GM12875 (cell line): ENCODE measurements around the gene EDARADD.

Experiments
- H3K4me3 ChIP-seq: one replicate; pipeline ENCODE4 v1.5.1; 2011; ENCODE audit warnings: low read depth, low read length, control low read depth
- CTCF ChIP-seq: IDR thresholded peaks from 2 replicates; pipeline ENCODE4 v1.5.1; 2011; ENCODE audit warnings: low read depth, mild to moderate bottlenecking, control low read depth, inconsistent platforms, low read length, moderate library complexity, borderline replicate concordance; ENCODE audit not compliant: insufficient read depth

Gene EDARADD

GRCh38 chr1:236398538-236398937 lies 4.5 kb downstream of the EDARADD start:
- no peak overlapping the region for H3K4me3 ChIP-seq

GRCh38 chr1:236400061-236400603 lies 6.0 kb downstream of the EDARADD start:
- no peak for TF ChIP-seq CTCF
- H3K4me3 ChIP-seq = no peak overlapping the region

More at GRCh38 chr1:236398538-236398937, 4.5 kb downstream of the EDARADD start:
- TF ChIP-seq CTCF = no peak

GRCh38 chr1:236401698-236402097 lies 7.6 kb downstream of the EDARADD start:
- no peak overlapping the region for H3K4me3 ChIP-seq
- no peak for TF ChIP-seq CTCF

GRCh38 chr1:236403905-236404696 lies 10.0 kb downstream of the EDARADD start:
- no peak for TF ChIP-seq CTCF

GRCh38 chr1:236407059-236407458 lies 13.0 kb downstream of the EDARADD start:
- H3K4me3 ChIP-seq = no peak overlapping the region
- no peak for TF ChIP-seq CTCF

More at GRCh38 chr1:236403905-236404696, 10.0 kb downstream of the EDARADD start:
- H3K4me3 ChIP-seq = no peak overlapping the region

GRCh38 chr1:236413688-236414087 lies 19.6 kb downstream of the EDARADD start:
- no peak for TF ChIP-seq CTCF
- no peak overlapping the region for H3K4me3 ChIP-seq

- H3K4me3 ChIP-seq = no peak overlapping the region
- no peak for TF ChIP-seq CTCF
These were observed 22.1 kb downstream of the EDARADD start for GRCh38 chr1:236416165-236416564.
